Keratinocyte (primary cell): ENCODE results near the gene TIMM22.

Source experiments
- EZH2 ChIP-seq: IDR thresholded peaks from one replicate; pipeline ENCODE4 v1.6.1; 2012; ENCODE audit warnings: inconsistent platforms, mild to moderate bottlenecking, low read length, moderate library complexity
- TF ChIP-seq, protein P1 (sequence below), 3 experiments: IDR thresholded peaks in 1 of 3; conservative IDR thresholded peaks in 1 of 3; optimal IDR thresholded peaks in 1 of 3; 2 replicates in 2 of 3; 3 replicates in 1 of 3; pipeline versions ENCODE3 to v1.5.1; 2011; ENCODE audit warnings: low read length in 3 of 3, mild to moderate bottlenecking in 3 of 3, moderate library complexity in 2 of 3, control low read depth in 1 of 3, inconsistent platforms in 1 of 3; ENCODE audit not compliant: insufficient read depth in 2 of 3; ENCODE audit errors: extremely low read depth in 1 of 3

DNA sequence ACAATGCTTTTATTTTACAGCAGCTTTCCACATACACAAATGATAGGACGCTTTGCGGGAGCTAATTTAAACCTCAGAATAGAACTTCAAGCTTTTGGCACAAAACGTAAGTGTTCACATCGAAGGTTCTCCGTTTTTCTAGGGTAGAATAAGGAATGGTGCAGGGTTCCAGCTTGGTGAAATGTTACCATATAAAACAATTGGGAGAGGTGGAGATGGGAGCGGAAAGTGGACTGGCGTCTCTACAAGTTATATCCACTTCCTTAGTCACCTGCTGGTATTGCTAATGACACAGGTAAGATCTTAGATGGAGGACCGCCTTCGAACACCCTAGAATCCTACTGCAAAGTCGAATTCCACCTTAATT, 15.7 kb upstream of the TIMM22 start:
- TF ChIP-seq, protein P1, sequence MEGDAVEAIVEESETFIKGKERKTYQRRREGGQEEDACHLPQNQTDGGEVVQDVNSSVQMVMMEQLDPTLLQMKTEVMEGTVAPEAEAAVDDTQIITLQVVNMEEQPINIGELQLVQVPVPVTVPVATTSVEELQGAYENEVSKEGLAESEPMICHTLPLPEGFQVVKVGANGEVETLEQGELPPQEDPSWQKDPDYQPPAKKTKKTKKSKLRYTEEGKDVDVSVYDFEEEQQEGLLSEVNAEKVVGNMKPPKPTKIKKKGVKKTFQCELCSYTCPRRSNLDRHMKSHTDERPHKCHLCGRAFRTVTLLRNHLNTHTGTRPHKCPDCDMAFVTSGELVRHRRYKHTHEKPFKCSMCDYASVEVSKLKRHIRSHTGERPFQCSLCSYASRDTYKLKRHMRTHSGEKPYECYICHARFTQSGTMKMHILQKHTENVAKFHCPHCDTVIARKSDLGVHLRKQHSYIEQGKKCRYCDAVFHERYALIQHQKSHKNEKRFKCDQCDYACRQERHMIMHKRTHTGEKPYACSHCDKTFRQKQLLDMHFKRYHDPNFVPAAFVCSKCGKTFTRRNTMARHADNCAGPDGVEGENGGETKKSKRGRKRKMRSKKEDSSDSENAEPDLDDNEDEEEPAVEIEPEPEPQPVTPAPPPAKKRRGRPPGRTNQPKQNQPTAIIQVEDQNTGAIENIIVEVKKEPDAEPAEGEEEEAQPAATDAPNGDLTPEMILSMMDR (optimal IDR thresholded peaks at IDR 0.05 in 1 of 3, IDR thresholded peaks at IDR 0.05 in 1 of 3, conservative IDR thresholded peaks at IDR 0.05 in 1 of 3; ENCODE audit: extremely low read depth in 1 of 3, insufficient read depth in 2 of 3, low read length in 3 of 3) = no peak
- no peak for TF ChIP-seq EZH2
